ENCODE data around the gene IL12RB2.

- TF ChIP-seq CTCF (conservative IDR thresholded peaks at IDR 0.05; ENCODE audit: low read depth, low read length) (no peak), EZH2 (IDR thresholded peaks at IDR 0.05; ENCODE audit: low read length, unreplicated experiment) (no peak)
Observed at GRCh38 chr1:67270541-67270940, 37.1 kb upstream of the IL12RB2 start.
